SK-N-SH treated with all-trans-retinoic acid at 6 μM for 48 hours (cell line): ENCODE measurements around the gene COMT.

ENCODE experiments used
- ATAC-seq: fragments of 200-7000 bp; cut with Tn5 transposase; 3 replicates; pipeline ENCODE4 v1.9.1; 2020; ENCODE audit warnings: mild to moderate bottlenecking, moderate library complexity
- ARNTL ChIP-seq: fragments of 450-650 bp; formaldehyde crosslinking; IDR thresholded peaks from 2 replicates; pipeline ENCODE4 v1.5.0; 2020; ENCODE audit warnings: low read depth, mild to moderate bottlenecking, moderate library complexity, borderline replicate concordance
- BACH2 ChIP-seq: fragments of 250-450 bp; sonication (Bioruptor Pico); IDR thresholded peaks from 2 replicates; pipeline ENCODE4 v1.9.0; 2021; ENCODE audit warnings: mild to moderate bottlenecking, borderline replicate concordance
- CSDC2 ChIP-seq: fragments of 250-450 bp; sonication (Bioruptor Pico); IDR thresholded peaks from 2 replicates; pipeline ENCODE4 v1.5.0; 2020; ENCODE audit warnings: mild to moderate bottlenecking, moderate library complexity
- ESRRG ChIP-seq: fragments of 250-450 bp; sonication (Bioruptor Pico); IDR thresholded peaks from 2 replicates; pipeline ENCODE4 v1.6.1; 2021; ENCODE audit warnings: mild to moderate bottlenecking
- GLIS3 ChIP-seq: fragments of 250-450 bp; sonication (Bioruptor Pico); IDR thresholded peaks from 2 replicates; pipeline ENCODE4 v1.5.0; 2020; ENCODE audit warnings: mild to moderate bottlenecking, moderate library complexity
- OSR1 ChIP-seq: fragments of 250-450 bp; sonication (Bioruptor Pico); IDR thresholded peaks from 2 replicates; pipeline ENCODE4 v1.8.0; 2022; ENCODE audit warnings: moderate library complexity, mild to moderate bottlenecking, inconsistent platforms
- RARB ChIP-seq: fragments of 250-450 bp; sonication (Bioruptor Pico); IDR thresholded peaks from 2 replicates; pipeline ENCODE4 v1.8.0; 2021; ENCODE audit warnings: mild to moderate bottlenecking, moderate library complexity
- SNAI2 ChIP-seq: fragments of 250-450 bp; sonication (Bioruptor Pico); IDR thresholded peaks from 2 replicates; pipeline ENCODE4 v1.5.0; 2020; ENCODE audit warnings: mild to moderate bottlenecking, moderate library complexity
- TCF4 ChIP-seq: fragments of 250-450 bp; sonication (Bioruptor Pico); IDR thresholded peaks from 2 replicates; pipeline ENCODE4 v1.8.0; 2021; ENCODE audit warnings: mild to moderate bottlenecking, moderate library complexity, borderline replicate concordance
- TOX ChIP-seq: fragments of 250-450 bp; sonication (Bioruptor Pico); IDR thresholded peaks from 2 replicates; pipeline ENCODE4 v1.8.0; 2021; ENCODE audit warnings: mild to moderate bottlenecking, moderate library complexity, borderline replicate concordance
- ZC3H10 ChIP-seq: fragments of 250-450 bp; sonication (Bioruptor Pico); IDR thresholded peaks from 2 replicates; pipeline ENCODE4 v1.5.1; 2021; ENCODE audit warnings: mild to moderate bottlenecking, moderate library complexity
- ZFP3 ChIP-seq: fragments of 250-450 bp; sonication (Bioruptor Pico); IDR thresholded peaks from 2 replicates; pipeline ENCODE4 v1.5.0; 2020; ENCODE audit warnings: mild to moderate bottlenecking, moderate library complexity
- ZFP30 ChIP-seq: fragments of 450-650 bp; formaldehyde crosslinking; IDR thresholded peaks from 2 replicates; pipeline ENCODE4 v1.5.0; 2022; ENCODE audit warnings: mild to moderate bottlenecking, moderate library complexity
- ZNF565 ChIP-seq: fragments of 450-650 bp; formaldehyde crosslinking; conservative IDR thresholded peaks from 2 replicates; pipeline ENCODE4 v1.5.0; 2020; ENCODE audit warnings: low read depth, mild to moderate bottlenecking, moderate library complexity
- ZNF70 ChIP-seq: fragments of 450-650 bp; formaldehyde crosslinking; IDR thresholded peaks from 2 replicates; pipeline ENCODE4 v1.5.0; 2020; ENCODE audit warnings: mild to moderate bottlenecking, moderate library complexity
- ZNF8 ChIP-seq: fragments of 450-650 bp; formaldehyde crosslinking; IDR thresholded peaks from 2 replicates; pipeline ENCODE4 v1.5.0; 2020; ENCODE audit warnings: mild to moderate bottlenecking, moderate library complexity
- TF ChIP-seq, protein P1 (sequence below): fragments of 250-450 bp; sonication (Bioruptor Pico); IDR thresholded peaks from 2 replicates; pipeline ENCODE4 v1.5.1; 2021; ENCODE audit warnings: mild to moderate bottlenecking, moderate library complexity
- TF ChIP-seq, protein P2 (sequence below): fragments of 250-450 bp; sonication (Bioruptor Pico); IDR thresholded peaks from 2 replicates; pipeline ENCODE4 v1.8.0; 2021; ENCODE audit warnings: low read depth, mild to moderate bottlenecking, moderate library complexity, borderline replicate concordance
- TF ChIP-seq, protein P3 (sequence below): fragments of 250-450 bp; sonication (Bioruptor Pico); IDR thresholded peaks from 2 replicates; pipeline ENCODE4 v1.8.0; 2020; ENCODE audit warnings: mild to moderate bottlenecking, moderate library complexity, borderline replicate concordance
- TF ChIP-seq, protein P4 (sequence below): fragments of 250-450 bp; sonication (Bioruptor Pico); IDR thresholded peaks from 2 replicates; pipeline ENCODE4 v1.5.0; 2020; ENCODE audit warnings: mild to moderate bottlenecking, moderate library complexity
- TF ChIP-seq, protein P5 (sequence below): fragments of 250-450 bp; sonication (Bioruptor Pico); IDR thresholded peaks from 2 replicates; pipeline ENCODE4 v1.5.1; 2020; ENCODE audit warnings: low read depth, mild to moderate bottlenecking, moderate library complexity

The COMT gene

DNA sequence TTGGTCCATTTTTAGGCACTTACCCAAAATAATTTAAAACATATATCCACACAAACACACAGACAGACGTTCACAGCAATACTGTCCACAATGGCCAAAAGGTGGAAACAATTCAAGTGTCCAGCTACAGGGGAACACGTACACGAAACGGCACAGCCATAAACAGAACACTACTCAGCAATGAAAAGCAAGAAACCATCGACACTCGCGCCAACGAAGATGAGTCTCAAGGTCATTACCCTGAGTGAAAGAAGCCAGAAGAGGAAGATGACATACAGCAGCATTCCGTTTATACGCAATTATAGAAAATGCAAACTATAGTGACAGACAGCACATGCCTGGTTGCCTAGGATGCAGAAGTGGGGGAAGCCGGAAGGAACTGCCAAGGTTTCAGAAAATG is 13.4 kb upstream of the COMT start:
- TF ChIP-seq, protein P1, sequence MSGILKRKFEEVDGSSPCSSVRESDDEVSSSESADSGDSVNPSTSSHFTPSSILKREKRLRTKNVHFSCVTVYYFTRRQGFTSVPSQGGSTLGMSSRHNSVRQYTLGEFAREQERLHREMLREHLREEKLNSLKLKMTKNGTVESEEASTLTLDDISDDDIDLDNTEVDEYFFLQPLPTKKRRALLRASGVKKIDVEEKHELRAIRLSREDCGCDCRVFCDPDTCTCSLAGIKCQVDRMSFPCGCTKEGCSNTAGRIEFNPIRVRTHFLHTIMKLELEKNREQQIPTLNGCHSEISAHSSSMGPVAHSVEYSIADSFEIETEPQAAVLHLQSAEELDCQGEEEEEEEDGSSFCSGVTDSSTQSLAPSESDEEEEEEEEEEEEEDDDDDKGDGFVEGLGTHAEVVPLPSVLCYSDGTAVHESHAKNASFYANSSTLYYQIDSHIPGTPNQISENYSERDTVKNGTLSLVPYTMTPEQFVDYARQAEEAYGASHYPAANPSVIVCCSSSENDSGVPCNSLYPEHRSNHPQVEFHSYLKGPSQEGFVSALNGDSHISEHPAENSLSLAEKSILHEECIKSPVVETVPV (CRISPR knock-in tag): no peak
- TF ChIP-seq ZNF8 (CRISPR knock-in tag) (no peak), ZNF565 (no peak), BACH2 (no peak), TOX (CRISPR knock-in tag) (no peak), RARB (CRISPR knock-in tag) (no peak), ZFP3 (CRISPR knock-in tag) (no peak), ESRRG (CRISPR knock-in tag) (no peak), ARNTL (no peak), TCF4 (CRISPR knock-in tag) (no peak), ZNF70 (no peak), ZFP30 (no peak), ZC3H10 (CRISPR knock-in tag) (no peak), SNAI2 (CRISPR knock-in tag) (no peak), OSR1 (CRISPR knock-in tag) (no peak), GLIS3 (CRISPR knock-in tag) (no peak)
- TF ChIP-seq, protein P2, sequence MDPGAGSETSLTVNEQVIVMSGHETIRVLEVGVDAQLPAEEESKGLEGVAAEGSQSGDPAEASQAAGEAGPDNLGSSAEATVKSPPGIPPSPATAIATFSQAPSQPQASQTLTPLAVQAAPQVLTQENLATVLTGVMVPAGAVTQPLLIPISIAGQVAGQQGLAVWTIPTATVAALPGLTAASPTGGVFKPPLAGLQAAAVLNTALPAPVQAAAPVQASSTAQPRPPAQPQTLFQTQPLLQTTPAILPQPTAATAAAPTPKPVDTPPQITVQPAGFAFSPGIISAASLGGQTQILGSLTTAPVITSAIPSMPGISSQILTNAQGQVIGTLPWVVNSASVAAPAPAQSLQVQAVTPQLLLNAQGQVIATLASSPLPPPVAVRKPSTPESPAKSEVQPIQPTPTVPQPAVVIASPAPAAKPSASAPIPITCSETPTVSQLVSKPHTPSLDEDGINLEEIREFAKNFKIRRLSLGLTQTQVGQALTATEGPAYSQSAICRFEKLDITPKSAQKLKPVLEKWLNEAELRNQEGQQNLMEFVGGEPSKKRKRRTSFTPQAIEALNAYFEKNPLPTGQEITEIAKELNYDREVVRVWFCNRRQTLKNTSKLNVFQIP (CRISPR knock-in tag): no peak
- TF ChIP-seq, protein P3, sequence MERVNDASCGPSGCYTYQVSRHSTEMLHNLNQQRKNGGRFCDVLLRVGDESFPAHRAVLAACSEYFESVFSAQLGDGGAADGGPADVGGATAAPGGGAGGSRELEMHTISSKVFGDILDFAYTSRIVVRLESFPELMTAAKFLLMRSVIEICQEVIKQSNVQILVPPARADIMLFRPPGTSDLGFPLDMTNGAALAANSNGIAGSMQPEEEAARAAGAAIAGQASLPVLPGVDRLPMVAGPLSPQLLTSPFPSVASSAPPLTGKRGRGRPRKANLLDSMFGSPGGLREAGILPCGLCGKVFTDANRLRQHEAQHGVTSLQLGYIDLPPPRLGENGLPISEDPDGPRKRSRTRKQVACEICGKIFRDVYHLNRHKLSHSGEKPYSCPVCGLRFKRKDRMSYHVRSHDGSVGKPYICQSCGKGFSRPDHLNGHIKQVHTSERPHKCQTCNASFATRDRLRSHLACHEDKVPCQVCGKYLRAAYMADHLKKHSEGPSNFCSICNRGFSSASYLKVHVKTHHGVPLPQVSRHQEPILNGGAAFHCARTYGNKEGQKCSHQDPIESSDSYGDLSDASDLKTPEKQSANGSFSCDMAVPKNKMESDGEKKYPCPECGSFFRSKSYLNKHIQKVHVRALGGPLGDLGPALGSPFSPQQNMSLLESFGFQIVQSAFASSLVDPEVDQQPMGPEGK: no peak
- TF ChIP-seq, protein P4, sequence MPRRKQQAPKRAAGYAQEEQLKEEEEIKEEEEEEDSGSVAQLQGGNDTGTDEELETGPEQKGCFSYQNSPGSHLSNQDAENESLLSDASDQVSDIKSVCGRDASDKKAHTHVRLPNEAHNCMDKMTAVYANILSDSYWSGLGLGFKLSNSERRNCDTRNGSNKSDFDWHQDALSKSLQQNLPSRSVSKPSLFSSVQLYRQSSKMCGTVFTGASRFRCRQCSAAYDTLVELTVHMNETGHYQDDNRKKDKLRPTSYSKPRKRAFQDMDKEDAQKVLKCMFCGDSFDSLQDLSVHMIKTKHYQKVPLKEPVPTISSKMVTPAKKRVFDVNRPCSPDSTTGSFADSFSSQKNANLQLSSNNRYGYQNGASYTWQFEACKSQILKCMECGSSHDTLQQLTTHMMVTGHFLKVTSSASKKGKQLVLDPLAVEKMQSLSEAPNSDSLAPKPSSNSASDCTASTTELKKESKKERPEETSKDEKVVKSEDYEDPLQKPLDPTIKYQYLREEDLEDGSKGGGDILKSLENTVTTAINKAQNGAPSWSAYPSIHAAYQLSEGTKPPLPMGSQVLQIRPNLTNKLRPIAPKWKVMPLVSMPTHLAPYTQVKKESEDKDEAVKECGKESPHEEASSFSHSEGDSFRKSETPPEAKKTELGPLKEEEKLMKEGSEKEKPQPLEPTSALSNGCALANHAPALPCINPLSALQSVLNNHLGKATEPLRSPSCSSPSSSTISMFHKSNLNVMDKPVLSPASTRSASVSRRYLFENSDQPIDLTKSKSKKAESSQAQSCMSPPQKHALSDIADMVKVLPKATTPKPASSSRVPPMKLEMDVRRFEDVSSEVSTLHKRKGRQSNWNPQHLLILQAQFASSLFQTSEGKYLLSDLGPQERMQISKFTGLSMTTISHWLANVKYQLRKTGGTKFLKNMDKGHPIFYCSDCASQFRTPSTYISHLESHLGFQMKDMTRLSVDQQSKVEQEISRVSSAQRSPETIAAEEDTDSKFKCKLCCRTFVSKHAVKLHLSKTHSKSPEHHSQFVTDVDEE (CRISPR knock-in tag): no peak
- no peak for ATAC-seq

DNA sequence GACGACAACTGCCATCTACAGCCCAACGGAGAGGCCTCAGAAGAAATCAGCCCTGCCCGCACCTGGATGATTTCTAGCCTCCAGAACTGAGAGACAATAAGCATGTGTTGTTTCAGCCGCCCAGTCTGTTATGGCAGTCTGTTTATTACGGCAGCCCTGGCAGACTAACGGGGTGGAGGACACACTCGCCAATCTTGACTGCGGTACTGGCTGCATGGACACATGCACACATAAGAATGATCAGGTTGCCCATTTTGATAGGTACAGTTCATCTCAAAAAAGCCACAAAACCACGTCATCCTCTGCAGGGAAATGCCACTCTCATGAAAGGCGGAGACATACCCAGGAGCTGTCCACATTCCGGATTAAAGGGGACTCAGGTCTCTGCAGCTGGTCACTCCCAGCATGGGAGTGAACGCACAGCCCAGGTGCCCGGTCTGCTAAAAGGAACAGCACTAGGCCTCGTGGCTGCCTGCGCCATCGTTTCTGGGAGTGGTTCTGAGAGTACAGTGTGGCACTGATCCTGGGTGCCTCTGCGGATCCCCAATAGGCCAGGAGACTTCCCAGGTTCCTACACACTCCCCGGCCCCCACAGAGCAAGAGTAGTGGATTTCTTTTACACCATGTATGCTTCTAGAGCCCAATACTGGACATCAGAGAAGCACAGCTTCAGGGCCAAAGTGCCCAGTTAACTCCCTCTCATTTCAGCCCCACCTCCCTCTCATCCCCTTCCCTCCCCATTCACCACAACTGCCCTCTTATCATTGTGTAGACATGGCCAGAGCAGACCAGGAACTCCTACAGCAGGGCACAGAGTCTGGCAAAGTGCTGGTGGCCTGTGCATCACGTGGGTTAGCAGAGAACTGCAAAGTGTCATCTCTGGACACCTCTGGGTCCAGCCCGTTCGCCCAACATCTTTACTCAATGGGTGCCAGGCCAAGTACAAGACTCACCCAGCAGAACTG is 11.7 kb upstream of the COMT start:
- ATAC-seq: no peak
- TF ChIP-seq, protein P1 (CRISPR knock-in tag): no peak
- TF ChIP-seq, protein P5, sequence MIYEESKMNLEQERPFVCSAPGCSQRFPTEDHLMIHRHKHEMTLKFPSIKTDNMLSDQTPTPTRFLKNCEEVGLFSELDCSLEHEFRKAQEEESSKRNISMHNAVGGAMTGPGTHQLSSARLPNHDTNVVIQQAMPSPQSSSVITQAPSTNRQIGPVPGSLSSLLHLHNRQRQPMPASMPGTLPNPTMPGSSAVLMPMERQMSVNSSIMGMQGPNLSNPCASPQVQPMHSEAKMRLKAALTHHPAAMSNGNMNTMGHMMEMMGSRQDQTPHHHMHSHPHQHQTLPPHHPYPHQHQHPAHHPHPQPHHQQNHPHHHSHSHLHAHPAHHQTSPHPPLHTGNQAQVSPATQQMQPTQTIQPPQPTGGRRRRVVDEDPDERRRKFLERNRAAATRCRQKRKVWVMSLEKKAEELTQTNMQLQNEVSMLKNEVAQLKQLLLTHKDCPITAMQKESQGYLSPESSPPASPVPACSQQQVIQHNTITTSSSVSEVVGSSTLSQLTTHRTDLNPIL: no peak
- TF ChIP-seq TOX (CRISPR knock-in tag) (no peak), ZNF70 (no peak), CSDC2 (CRISPR knock-in tag) (no peak), RARB (CRISPR knock-in tag) (no peak), OSR1 (CRISPR knock-in tag) (no peak), ZFP3 (CRISPR knock-in tag) (no peak)
